Measurements from ENCODE around the gene COL2A1. TPM values are rescaled to one million over a fixed set of nuclear protein-coding genes. Genes with fewer than 3 reads are reported as not detected.

COL2A1 gene
- polyA plus RNA-seq, 6 donors from 2014 or later = not detected

DNA sequence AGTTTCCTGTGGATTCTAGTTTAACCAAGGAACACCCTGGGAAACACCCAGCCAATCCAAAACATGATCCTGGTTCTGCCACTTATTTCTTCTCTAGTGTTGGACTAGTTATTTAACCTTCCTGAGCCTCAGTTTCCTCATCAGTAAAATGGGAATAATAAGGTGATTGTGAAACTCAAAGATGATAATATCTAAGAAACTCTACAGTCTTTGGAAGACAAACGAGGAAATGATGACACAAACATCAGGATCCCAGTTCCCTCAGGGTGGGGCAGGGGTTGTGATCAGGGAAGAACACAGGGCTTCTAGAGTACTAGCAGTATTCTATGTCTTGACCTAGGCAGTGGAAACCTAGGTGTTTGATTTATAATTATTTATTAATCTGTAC lies 58.9 kb downstream of the COL2A1 start:
- ATAC-seq (ENCODE audit: low read depth in 2 of 2) (no peak), DNase-seq (no peak)
- H3K27me3 Mint-ChIP-seq = peaks cover 19 to 65% (median 48%) of the 10 kb centered on the region in 3 donors
- H3K36me3 Mint-ChIP-seq = peaks cover 0 to 11% of the 10 kb centered on the region in 2 donors
- H3K27ac Mint-ChIP-seq = no peak overlapping the region
- H3K4me3 Mint-ChIP-seq = no peak overlapping the region
- H3K9me3 Mint-ChIP-seq = no peaks in the 10 kb centered on the region
- peaks cover 6 to 20% (median 12%) of the 10 kb centered on the region in 3 donors for H3K4me1 Mint-ChIP-seq

DNA sequence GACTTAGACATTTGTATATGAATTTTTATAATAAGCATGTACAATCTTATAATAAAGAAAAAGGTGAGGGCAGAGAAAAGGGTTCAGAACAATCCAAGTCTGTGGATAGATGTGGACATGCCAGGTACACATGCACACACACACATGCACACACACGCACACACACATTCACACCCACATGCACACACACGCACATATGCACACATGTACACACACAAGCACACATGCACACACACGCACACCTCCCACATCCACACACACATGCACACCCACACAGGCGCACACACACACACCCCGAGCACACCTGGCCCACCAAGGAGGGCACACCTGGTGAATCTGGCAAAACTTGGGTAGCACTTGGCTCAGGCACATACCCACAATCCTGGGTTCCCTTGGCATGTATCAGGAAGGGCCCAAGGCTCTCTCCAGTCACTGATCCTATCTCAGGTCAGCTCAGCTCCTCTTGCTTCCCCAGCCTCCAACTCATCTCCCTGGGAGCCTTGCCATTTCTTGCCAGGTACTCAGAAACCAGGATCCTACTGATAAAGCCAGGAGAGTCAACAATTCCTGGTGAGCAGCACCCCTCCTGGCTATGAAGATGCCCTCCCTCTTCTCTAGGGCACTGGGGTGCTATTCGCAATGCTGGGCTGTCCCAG lies 59.5 kb downstream of the COL2A1 start:
- DNase-seq = no peak
- peaks cover 6 to 18% (median 12%) of the 10 kb centered on the region in 3 donors for H3K4me1 Mint-ChIP-seq
- H3K36me3 Mint-ChIP-seq = peaks cover 0 to 11% of the 10 kb centered on the region in 2 donors
- H3K27me3 Mint-ChIP-seq = peaks cover 23 to 65% (median 48%) of the 10 kb centered on the region in 3 donors
- peak overlapping the region in 1 of 6 donors; percentile 91 for H3K27ac Mint-ChIP-seq
- H3K9me3 Mint-ChIP-seq = no peaks in the 10 kb centered on the region
- no peak for ATAC-seq (ENCODE audit: low read depth in 2 of 2)
- H3K4me3 Mint-ChIP-seq = no peak overlapping the region

DNA sequence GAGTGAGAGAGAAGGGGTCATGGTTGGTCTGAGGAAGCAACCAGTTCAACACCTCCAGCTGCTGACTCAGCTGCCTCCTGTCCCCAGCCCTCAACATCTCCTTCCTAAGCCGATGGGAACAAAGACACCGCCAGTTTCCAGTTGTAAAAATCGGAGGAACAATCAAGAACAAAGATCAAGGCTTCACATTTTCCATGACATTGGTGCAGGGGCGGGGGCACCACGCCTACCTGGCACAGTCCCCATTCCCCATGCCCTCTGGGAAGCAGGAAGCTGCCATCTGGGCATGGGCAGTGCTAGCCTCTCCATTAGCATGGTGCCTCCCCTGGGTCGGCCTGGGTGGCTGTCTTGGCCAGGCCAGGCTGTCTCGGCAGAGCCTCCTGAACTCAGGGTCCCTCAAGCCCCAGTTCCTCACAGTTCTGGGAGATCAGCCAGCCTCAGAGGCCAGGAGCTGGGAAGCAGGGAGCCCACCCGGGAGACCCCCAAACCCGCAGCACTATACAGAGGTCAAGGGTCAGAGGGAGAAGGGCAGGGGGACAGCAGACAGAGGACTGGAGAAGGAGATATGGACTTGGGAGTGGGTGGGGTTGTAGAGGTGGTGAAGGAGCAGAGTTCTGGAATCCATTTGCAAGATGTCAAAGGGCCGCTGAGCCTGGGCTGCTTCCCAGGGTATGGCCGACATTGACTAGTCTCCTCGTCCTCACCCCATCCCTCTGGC lies 60.5 kb downstream of the COL2A1 start:
- H3K4me3 Mint-ChIP-seq = no peak overlapping the region
- no peak for ATAC-seq (ENCODE audit: low read depth in 2 of 2)
- peaks cover 6 to 14% (median 8%) of the 10 kb centered on the region in 3 donors for H3K4me1 Mint-ChIP-seq
- H3K36me3 Mint-ChIP-seq = peaks cover 0 to 11% of the 10 kb centered on the region in 2 donors
- H3K27me3 Mint-ChIP-seq = peaks cover 26 to 63% (median 45%) of the 10 kb centered on the region in 3 donors
- no peak for DNase-seq
- H3K27ac Mint-ChIP-seq = no peak overlapping the region
- H3K9me3 Mint-ChIP-seq = no peaks in the 10 kb centered on the region

DNA sequence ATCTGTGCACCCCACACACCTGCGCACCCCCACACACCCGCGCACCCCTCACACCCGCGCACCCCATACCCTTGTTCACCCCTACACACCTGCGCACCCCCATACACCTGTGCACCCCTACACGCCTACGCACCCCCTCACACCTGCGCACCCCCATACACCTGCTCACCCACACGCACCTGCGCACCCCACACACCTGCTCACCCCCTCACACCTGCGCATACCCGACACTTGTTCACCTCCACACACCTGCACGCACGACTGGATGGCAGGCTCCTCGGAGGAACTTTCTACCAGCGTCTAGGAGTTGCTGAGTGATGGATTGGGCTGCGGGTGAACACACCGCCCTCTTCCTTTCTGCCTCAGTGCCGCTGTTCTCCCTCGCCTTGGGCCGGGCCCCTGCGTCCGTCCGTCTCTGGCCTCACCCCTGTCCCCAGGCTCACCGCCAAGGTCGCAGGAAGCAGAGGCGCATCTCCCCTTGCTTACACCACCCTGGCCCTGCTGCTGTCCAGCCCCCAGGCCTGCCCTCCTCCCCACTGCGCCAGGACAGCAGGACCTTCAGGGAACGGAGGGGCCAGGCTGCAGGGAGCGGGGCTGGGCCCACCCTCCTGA lies 61.6 kb downstream of the COL2A1 start:
- H3K27me3 Mint-ChIP-seq = peaks cover 26 to 63% (median 45%) of the 10 kb centered on the region in 3 donors

DNA sequence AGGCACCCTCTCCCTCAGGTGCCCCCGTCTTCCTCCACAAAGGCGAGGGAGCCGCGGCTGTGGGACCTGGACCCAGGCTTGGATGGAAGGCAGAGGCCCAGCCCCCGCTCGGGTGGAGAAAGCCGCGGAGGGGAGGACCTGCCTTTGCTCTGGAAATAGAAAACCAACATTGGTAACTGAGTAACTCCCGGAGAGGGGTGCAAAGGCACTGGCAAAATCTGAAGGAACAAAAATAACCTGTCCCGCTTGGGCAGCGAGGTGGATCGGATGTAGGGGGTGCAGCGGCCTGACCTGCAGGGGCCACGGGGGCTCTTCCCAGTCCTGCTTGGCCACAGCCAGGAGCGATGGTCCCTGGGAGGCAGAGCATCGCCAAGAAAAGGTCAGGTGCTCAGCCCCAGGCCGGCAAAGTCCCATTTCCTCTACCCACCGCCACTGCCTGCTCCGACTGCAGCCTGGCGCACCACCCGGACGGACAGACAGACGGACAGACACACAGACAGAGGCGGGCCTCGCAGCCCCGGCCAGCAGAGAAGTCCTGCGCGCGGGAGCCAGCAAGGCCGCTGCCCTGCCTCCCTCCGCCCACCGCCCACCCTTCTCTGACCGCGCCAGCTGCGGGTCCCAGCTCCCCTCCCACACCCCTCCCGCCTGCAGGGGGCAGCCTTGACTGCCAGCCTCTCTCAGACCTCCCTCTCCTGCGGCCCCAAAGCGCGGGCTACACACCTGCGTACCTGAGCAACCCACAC lies 62.2 kb downstream of the COL2A1 start:
- H3K4me3 Mint-ChIP-seq = peak overlapping the region in 1 of 8 donors; percentile 20
- ATAC-seq (ENCODE audit: low read depth in 2 of 2) (peak; percentile 80 to 87), DNase-seq (peak; percentile 38)
- H3K27ac Mint-ChIP-seq = no peak overlapping the region
- peaks cover 26 to 61% (median 49%) of the 10 kb centered on the region in 3 donors for H3K27me3 Mint-ChIP-seq
- H3K36me3 Mint-ChIP-seq = peaks cover 0 to 11% of the 10 kb centered on the region in 2 donors
- H3K9me3 Mint-ChIP-seq = no peaks in the 10 kb centered on the region
- peaks cover 6 to 13% (median 8%) of the 10 kb centered on the region in 3 donors for H3K4me1 Mint-ChIP-seq

More for the DNA sequence above, 61.6 kb downstream of the COL2A1 start:
- no peak overlapping the region for H3K4me3 Mint-ChIP-seq
- H3K36me3 Mint-ChIP-seq = peaks cover 0 to 11% of the 10 kb centered on the region in 2 donors
- DNase-seq = no peak
- H3K27ac Mint-ChIP-seq = no peak overlapping the region
- ATAC-seq (ENCODE audit: low read depth in 2 of 2) = no peak
- H3K4me1 Mint-ChIP-seq = peaks cover 6 to 14% (median 8%) of the 10 kb centered on the region in 3 donors
- no peaks in the 10 kb centered on the region for H3K9me3 Mint-ChIP-seq

DNA sequence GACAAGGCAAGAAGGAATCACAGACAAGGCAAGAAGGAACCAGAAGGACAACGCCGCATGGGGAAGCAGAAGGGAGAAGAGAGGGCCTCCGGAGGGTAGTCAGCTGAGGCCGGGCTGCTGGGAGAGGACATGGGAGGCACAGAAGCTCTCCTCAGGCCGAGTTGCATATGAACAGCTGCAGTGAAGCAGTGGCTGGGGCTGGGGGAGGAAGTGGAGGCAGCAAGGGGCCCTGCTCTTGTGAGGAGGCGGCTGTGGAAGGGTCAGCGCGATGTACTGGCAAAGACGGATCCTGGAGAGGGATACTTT lies 62.8 kb downstream of the COL2A1 start:
- Mint-ChIP-seq H3K36me3 (peaks cover 0 to 11% of the 10 kb centered on the region in 2 donors), H3K4me3 (peak overlapping the region in 2 of 8 donors; percentile 20 to 57)
- ATAC-seq (ENCODE audit: low read depth in 2 of 2) = no peak

DNA sequence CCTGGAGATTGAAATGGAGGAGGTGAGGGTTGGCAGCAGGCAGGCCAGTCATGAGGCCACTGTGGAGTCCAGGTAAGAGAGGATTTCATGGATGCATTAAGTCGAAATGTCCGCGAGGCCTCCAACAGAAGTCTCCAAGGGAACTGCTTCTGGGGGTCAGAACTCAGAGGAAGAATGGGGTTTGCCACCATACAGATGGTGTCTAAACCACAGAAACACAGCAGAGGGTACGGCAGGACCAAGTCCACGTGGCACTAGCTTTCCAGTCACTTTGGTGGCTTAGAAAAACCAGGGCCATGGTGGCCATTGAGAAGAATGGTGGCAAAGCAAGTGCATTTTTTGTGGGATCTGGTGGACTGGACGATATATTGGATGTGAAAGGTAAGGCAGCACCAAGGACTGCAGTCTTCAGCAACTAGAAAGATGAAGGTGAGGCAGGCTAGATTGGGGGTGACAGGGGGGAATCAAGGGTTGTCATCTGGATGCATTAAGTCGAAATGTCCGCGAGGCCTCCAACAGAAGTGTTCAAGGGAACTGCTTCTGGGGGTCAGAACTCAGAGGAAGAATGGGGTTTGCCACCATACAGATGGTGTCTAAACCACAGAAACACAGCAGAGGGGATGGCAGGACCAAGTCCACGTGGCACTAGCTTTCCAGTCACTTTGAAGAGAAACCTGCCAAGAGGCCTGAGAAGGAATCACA lies 63.4 kb downstream of the COL2A1 start:
- H3K27me3 Mint-ChIP-seq = peaks cover 20 to 50% (median 38%) of the 10 kb centered on the region in 3 donors
- H3K36me3 Mint-ChIP-seq = peaks cover 0 to 11% of the 10 kb centered on the region in 2 donors
- no peak for ATAC-seq (ENCODE audit: low read depth in 2 of 2)
- H3K27ac Mint-ChIP-seq = peak overlapping the region in 2 of 6 donors; percentile 1 to 72
- no peaks in the 10 kb centered on the region for H3K9me3 Mint-ChIP-seq
- H3K4me1 Mint-ChIP-seq = peaks cover 6 to 8% (median 6%) of the 10 kb centered on the region in 3 donors
- peak overlapping the region in 1 of 8 donors; percentile 20 for H3K4me3 Mint-ChIP-seq
- no peak for DNase-seq

More for the DNA sequence above, 62.8 kb downstream of the COL2A1 start:
- Mint-ChIP-seq H3K27ac (peak overlapping the region in 1 of 6 donors; percentile 1), H3K4me1 (peaks cover 6 to 8% (median 7%) of the 10 kb centered on the region in 3 donors), H3K9me3 (no peaks in the 10 kb centered on the region), H3K27me3 (peaks cover 20 to 55% (median 43%) of the 10 kb centered on the region in 3 donors)
- DNase-seq = no peak

DNA sequence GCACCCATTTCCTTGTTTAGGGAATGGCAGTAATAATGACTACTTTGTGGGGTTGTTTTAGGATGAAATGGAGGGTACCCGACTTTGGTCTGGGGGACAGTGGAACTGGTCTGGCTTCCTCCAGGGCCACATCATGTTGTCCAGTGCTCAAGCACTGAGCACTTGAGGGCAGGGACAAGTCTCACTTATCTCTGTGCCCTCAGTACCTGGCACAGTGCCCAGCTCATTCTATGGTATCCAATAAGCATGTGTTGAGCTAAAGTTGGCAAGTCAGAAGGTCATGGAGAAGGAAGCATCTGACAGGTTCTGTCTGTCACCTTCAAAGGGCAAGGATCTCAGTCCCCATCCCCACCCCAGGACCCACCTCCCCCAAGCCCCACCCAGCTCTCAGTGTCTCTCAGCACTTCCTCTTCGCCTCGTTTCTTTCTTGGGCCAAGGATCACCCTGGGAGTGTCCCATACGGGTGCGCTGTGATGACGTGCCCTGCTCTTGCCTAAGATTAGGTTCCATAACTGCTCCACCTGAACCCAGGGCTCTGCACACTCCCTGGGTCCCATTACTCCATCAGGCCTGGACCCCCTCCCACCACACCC lies 65.2 kb downstream of the COL2A1 start:
- DNase-seq = no peak
- Mint-ChIP-seq H3K4me1 (peaks cover 6 to 8% (median 6%) of the 10 kb centered on the region in 3 donors), H3K27ac (peak overlapping the region in 2 of 6 donors; percentile 40 to 63), H3K27me3 (peaks cover 17 to 47% (median 42%) of the 10 kb centered on the region in 3 donors), H3K9me3 (no peaks in the 10 kb centered on the region), H3K36me3 (peaks cover 0 to 11% of the 10 kb centered on the region in 2 donors), H3K4me3 (peak overlapping the region in 1 of 8 donors; percentile 66)
- no peak for ATAC-seq (ENCODE audit: low read depth in 2 of 2)

DNA sequence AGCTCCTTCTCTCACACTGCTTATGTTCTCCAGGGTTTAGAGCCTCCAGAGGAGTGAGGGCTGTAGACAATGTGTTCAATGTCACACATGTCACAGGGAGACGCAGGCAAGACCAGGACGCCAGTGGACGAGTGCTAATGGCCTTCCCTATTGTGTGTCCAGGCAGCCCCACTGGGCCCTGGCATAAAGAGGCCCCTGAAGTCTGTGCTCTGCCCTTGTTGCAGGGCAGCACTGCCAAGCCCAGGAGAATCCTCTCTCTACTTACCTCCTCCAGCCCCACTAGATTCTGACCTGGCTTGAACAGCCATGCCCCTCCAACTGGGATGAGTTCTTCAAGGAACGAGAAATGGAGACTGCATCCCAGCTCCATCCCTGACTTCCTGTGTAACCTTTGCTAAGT lies 65.7 kb downstream of the COL2A1 start:
- H3K27ac Mint-ChIP-seq = peak overlapping the region in 1 of 6 donors; percentile 40

DNA sequence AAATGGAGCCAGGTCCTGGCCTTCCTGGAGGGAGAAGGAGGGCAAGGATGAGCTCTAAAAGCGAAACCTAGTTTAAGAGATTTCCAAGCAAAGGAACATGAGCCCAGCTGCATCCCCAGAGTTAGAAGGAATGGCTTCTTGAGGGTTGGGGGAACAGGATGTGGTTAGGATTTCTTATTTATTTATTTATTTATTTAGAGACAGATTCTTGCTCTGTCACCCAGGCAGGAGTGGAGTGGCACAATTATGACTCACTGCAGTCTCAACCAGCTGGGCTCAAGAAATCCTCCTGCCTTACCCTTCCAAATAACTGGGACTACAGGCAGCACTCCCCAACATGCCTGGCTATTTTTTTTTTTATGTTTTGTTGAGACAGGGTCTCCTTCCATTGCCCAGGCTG lies 66.2 kb downstream of the COL2A1 start:
- H3K4me3 Mint-ChIP-seq = no peak overlapping the region
- no peak overlapping the region for H3K27ac Mint-ChIP-seq
- no peaks in the 10 kb centered on the region for H3K9me3 Mint-ChIP-seq
- H3K36me3 Mint-ChIP-seq = peaks cover 0 to 11% of the 10 kb centered on the region in 2 donors
- no peak for ATAC-seq (ENCODE audit: low read depth in 2 of 2)
- H3K27me3 Mint-ChIP-seq = peaks cover 16 to 54% (median 40%) of the 10 kb centered on the region in 3 donors
- DNase-seq = no peak
- peaks cover 6 to 8% (median 6%) of the 10 kb centered on the region in 3 donors for H3K4me1 Mint-ChIP-seq

More for the DNA sequence above, 65.7 kb downstream of the COL2A1 start:
- ATAC-seq (ENCODE audit: low read depth in 2 of 2) (no peak), DNase-seq (no peak)
- Mint-ChIP-seq H3K27me3 (peaks cover 16 to 51% (median 40%) of the 10 kb centered on the region in 3 donors), H3K4me1 (peaks cover 6 to 8% (median 6%) of the 10 kb centered on the region in 3 donors), H3K36me3 (peaks cover 0 to 11% of the 10 kb centered on the region in 2 donors), H3K9me3 (no peaks in the 10 kb centered on the region), H3K4me3 (no peak overlapping the region)

DNA sequence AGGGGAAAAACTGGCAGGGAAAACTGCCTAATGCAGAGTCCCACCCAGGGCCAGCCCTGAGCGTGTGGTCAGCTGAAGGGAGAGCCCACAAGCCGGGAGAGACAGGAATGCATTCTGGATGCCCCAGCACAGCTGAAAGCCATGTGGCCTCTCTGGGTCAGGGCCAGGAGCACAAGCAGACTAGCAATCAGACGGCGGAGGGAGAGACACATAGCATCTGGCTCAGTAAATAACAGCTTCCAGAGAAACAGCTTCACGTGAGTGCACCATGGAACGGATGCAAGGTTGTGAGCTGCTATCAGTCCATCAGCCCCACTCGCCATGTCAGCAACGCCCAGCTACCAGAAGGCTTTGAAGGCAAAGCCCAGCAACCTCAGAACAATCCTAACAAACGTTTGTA lies 69.1 kb downstream of the COL2A1 start:
- no peak for ATAC-seq (ENCODE audit: low read depth in 2 of 2)
- H3K27me3 Mint-ChIP-seq = peaks cover 7 to 46% (median 26%) of the 10 kb centered on the region in 3 donors
- no peaks in the 10 kb centered on the region for H3K36me3 Mint-ChIP-seq
- peak overlapping the region in 1 of 6 donors; percentile 53 for H3K27ac Mint-ChIP-seq
- H3K4me3 Mint-ChIP-seq = peak overlapping the region in 1 of 8 donors; percentile 47
- DNase-seq = no peak
- H3K4me1 Mint-ChIP-seq = no peaks in the 10 kb centered on the region
- no peaks in the 10 kb centered on the region for H3K9me3 Mint-ChIP-seq

DNA sequence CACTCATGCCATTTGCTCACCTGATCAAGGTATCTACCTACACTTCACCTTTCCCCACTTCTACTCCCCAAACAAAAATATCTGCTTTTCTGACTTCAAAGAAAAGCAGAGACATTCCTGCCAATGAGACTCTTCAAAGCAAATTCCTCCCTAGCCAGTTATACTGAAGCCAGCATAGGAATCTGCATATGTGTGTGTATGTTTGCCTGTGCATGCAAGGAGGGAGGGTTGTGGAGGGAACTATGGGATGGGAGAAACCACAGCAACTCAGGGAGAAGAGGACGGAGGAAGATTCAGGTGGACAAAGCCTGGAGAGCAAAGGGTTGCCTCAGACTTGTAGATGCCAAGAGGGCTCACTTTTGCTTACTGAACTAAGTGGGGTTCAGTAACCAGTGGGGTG lies 73.1 kb downstream of the COL2A1 start:
- no peak overlapping the region for H3K27ac Mint-ChIP-seq
- H3K4me3 Mint-ChIP-seq = peak overlapping the region in 1 of 8 donors; percentile 58
- no peaks in the 10 kb centered on the region for H3K9me3 Mint-ChIP-seq
- no peaks in the 10 kb centered on the region for H3K4me1 Mint-ChIP-seq
- DNase-seq (no peak), ATAC-seq (ENCODE audit: low read depth in 2 of 2) (no peak)
- H3K36me3 Mint-ChIP-seq = no peaks in the 10 kb centered on the region
- H3K27me3 Mint-ChIP-seq = peaks cover 0 to 36% (median 19%) of the 10 kb centered on the region in 3 donors
